Mesodermal cell (in vitro differentiated cells): ENCODE results near the gene MAPK8IP3.
"Not testable (repeated sequence)": the region's sequence is repeated elsewhere in the genome, so short reads cannot be mapped to it uniquely, and the experiment has no call there.

Source experiments
- H3K27ac ChIP-seq: 2 replicates; pipeline ENCODE4 v1.7.0; 2013; ENCODE audit warnings: mild to moderate bottlenecking, low read depth, low read length, moderate library complexity; ENCODE audit not compliant: severe bottlenecking
- H3K36me3 ChIP-seq: 2 replicates; pipeline ENCODE4 v1.7.1; 2013; ENCODE audit warnings: mild to moderate bottlenecking, low read length, moderate library complexity; ENCODE audit not compliant: control insufficient read depth, insufficient read depth
- H3K4me1 ChIP-seq: one replicate; pipeline ENCODE4 v1.7.1; 2013; ENCODE audit warnings: mild to moderate bottlenecking, low read length; ENCODE audit not compliant: insufficient read depth, control insufficient read depth, poor library complexity, severe bottlenecking
- H3K4me3 ChIP-seq: 2 replicates; pipeline ENCODE4 v1.7.0; 2013; ENCODE audit warnings: low read length, control low read depth, mild to moderate bottlenecking; ENCODE audit not compliant: insufficient read depth, poor library complexity, severe bottlenecking; ENCODE audit errors: extremely low read depth
- H3K9me3 ChIP-seq: 2 replicates; pipeline ENCODE4 v1.7.1; 2013; ENCODE audit warnings: mild to moderate bottlenecking, low read length, moderate library complexity; ENCODE audit not compliant: control insufficient read depth
- WGBS, 2 experiments: methylation state at CpG; one replicate each; pipeline ENCODE4 v1.1.5; 2013; ENCODE audit warnings: missing lambda C conversion rate in 2 of 2; ENCODE audit not compliant: insufficient coverage in 2 of 2; 5-methylcytosine and 5-hydroxymethylcytosine counted together

Gene MAPK8IP3

GRCh38 chr16:1794908-1795666 lies 89.1 kb downstream of the MAPK8IP3 start:
- WGBS, 2 experiments = 90 to 96% methylated on average over 25 to 28 of the region's 32 CpGs
- H3K36me3 ChIP-seq = peaks cover 2% of the 10 kb centered on the region
- H3K27ac ChIP-seq = no peak overlapping the region
- peaks cover 4% of the 10 kb centered on the region for H3K9me3 ChIP-seq
- no peak overlapping the region for H3K4me3 ChIP-seq
- H3K4me1 ChIP-seq = no peaks in the 10 kb centered on the region

- 88% methylated on average over 1 of the region's 5 CpGs; no CpG with 5 or more reads in 1 of the 2 experiments for WGBS, 2 experiments
- not testable (repeated sequence) for H3K4me3 ChIP-seq, H3K9me3 ChIP-seq, H3K36me3 ChIP-seq, H3K27ac ChIP-seq, H3K4me1 ChIP-seq
These were observed 93.3 kb downstream of the MAPK8IP3 start for GRCh38 chr16:1799263-1799662.

- peaks cover 4% of the 10 kb centered on the region for H3K9me3 ChIP-seq
- no peaks in the 10 kb centered on the region for H3K4me1 ChIP-seq
- H3K4me3 ChIP-seq = no peak overlapping the region
- no peak overlapping the region for H3K27ac ChIP-seq
- WGBS, 2 experiments = 82% methylated on average over 10 of the region's 10 CpGs
- H3K36me3 ChIP-seq = peaks cover 14% of the 10 kb centered on the region
These were observed 94.7 kb downstream of the MAPK8IP3 start for GRCh38 chr16:1800701-1801100.

- Histone ChIP-seq H3K4me1 (no peaks in the 10 kb centered on the region), H3K27ac (no peak overlapping the region), H3K9me3 (no peaks in the 10 kb centered on the region), H3K4me3 (no peak overlapping the region), H3K36me3 (peaks cover 42% of the 10 kb centered on the region)
- 81 to 83% methylated on average over 6 to 10 of the region's 10 CpGs for WGBS, 2 experiments
These were observed 101.6 kb downstream of the MAPK8IP3 start for GRCh38 chr16:1807626-1808025.

GRCh38 chr16:1808691-1809090 lies 102.7 kb downstream of the MAPK8IP3 start:
- no peaks in the 10 kb centered on the region for H3K4me1 ChIP-seq
- peaks cover 44% of the 10 kb centered on the region for H3K36me3 ChIP-seq
- 79% methylated on average over 14 to 17 of the region's 18 CpGs for WGBS, 2 experiments
- no peak overlapping the region for H3K27ac ChIP-seq
- H3K9me3 ChIP-seq = no peaks in the 10 kb centered on the region
- H3K4me3 ChIP-seq = no peak overlapping the region

GRCh38 chr16:1809281-1809801 lies 103.3 kb downstream of the MAPK8IP3 start:
- Histone ChIP-seq H3K4me3 (no peak overlapping the region), H3K9me3 (no peaks in the 10 kb centered on the region), H3K36me3 (peaks cover 48% of the 10 kb centered on the region), H3K4me1 (no peaks in the 10 kb centered on the region), H3K27ac (no peak overlapping the region)
- WGBS, 2 experiments = 65 to 73% methylated on average over 16 to 27 of the region's 28 CpGs

GRCh38 chr16:1810106-1810505 lies 104.1 kb downstream of the MAPK8IP3 start:
- H3K9me3 ChIP-seq = no peaks in the 10 kb centered on the region
- WGBS, 2 experiments = 95 to 98% methylated on average over 9 to 10 of the region's 16 CpGs
- no peak overlapping the region for H3K4me3 ChIP-seq
- peaks cover 43% of the 10 kb centered on the region for H3K36me3 ChIP-seq
- H3K27ac ChIP-seq = no peak overlapping the region
- H3K4me1 ChIP-seq = no peaks in the 10 kb centered on the region

GRCh38 chr16:1810536-1810935 lies 104.5 kb downstream of the MAPK8IP3 start:
- no peaks in the 10 kb centered on the region for H3K9me3 ChIP-seq
- WGBS, 2 experiments = 92 to 95% methylated on average over 11 to 13 of the region's 16 CpGs
- H3K36me3 ChIP-seq = peaks cover 38% of the 10 kb centered on the region
- no peak overlapping the region for H3K4me3 ChIP-seq
- H3K27ac ChIP-seq = no peak overlapping the region
- no peaks in the 10 kb centered on the region for H3K4me1 ChIP-seq

GRCh38 chr16:1812732-1813163 lies 106.8 kb downstream of the MAPK8IP3 start:
- Histone ChIP-seq H3K36me3 (peaks cover 38% of the 10 kb centered on the region), H3K27ac (no peak overlapping the region)
- WGBS, 2 experiments = 47 to 54% methylated on average over 11 to 13 of the region's 17 CpGs

GRCh38 chr16:1815461-1815860 lies 109.5 kb downstream of the MAPK8IP3 start:
- Histone ChIP-seq H3K27ac (no peak overlapping the region), H3K4me3 (no peak overlapping the region), H3K4me1 (no peaks in the 10 kb centered on the region), H3K36me3 (peaks cover 34% of the 10 kb centered on the region), H3K9me3 (no peaks in the 10 kb centered on the region)
- 92 to 94% methylated on average over 6 to 11 of the region's 11 CpGs for WGBS, 2 experiments

More at GRCh38 chr16:1812732-1813163, 106.8 kb downstream of the MAPK8IP3 start:
- Histone ChIP-seq H3K4me1 (no peaks in the 10 kb centered on the region), H3K4me3 (no peak overlapping the region), H3K9me3 (no peaks in the 10 kb centered on the region)
